Muscle of arm (tissue), 12 donors: ENCODE results near the gene ARHGAP6. TPM values are rescaled to one million over a fixed set of nuclear protein-coding genes. Genes with fewer than 3 reads are reported as not detected.
A peak's percentile ranks its signal among the peaks of the same experiment; 100 is the strongest.
"Not testable (repeated sequence)": the region's sequence is repeated elsewhere in the genome, so short reads cannot be mapped to it uniquely, and the experiment has no call there.

Experiments
- DNase-seq: peaks from one replicate; pipeline ENCODE4 v3.0.0-alpha.2; 2013
- polyA plus RNA-seq, 12 donors: library from polyadenylated mRNA; unstranded; fragments of 120-200 nt; gene quantifications; one replicate each; pipeline ENCODE4 v1.2.1, GENCODE V29; 2013; ENCODE audit not compliant: insufficient read length in 12 of 12

ARHGAP6 gene
- polyA plus RNA-seq, 12 donors = 5.3 to 11.1 (median 9.9) TPM; not detected in 1

- DNase-seq = no peak
These were observed 18.6 kb downstream of the ARHGAP6 start for GRCh38 chrX:11647138-11647537.

GRCh38 chrX:11641349-11642065 lies 24.2 kb downstream of the ARHGAP6 start:
- no peak for DNase-seq

- no peak for DNase-seq
These were observed 25.6 kb downstream of the ARHGAP6 start for GRCh38 chrX:11640089-11640488.

GRCh38 chrX:11632732-11633131 lies 33.0 kb downstream of the ARHGAP6 start:
- no peak for DNase-seq

- peak; percentile 45 for DNase-seq
These were observed 36.0 kb downstream of the ARHGAP6 start for GRCh38 chrX:11629593-11630211.

DNA sequence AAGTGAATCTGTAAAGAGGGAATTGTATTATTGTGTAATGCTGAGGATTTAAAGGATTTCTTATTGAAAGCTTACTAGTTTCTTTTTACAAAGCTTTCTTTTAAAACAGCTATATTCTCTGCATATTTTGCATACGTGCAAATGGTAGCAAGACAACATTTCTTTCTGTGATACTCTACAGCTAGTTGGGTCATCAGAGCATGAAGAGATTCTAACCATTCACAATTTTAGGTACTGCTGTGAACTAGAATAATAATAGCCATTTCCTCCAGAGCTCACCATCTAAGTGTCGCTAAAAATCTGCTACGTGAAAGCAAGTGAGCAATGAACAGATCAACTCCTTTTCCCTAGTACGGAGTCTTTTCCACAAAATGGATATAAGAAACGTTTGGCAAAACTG lies 37.3 kb downstream of the ARHGAP6 start:
- no peak for DNase-seq

- no peak for DNase-seq
These were observed 39.4 kb downstream of the ARHGAP6 start for GRCh38 chrX:11626351-11626750.

DNA sequence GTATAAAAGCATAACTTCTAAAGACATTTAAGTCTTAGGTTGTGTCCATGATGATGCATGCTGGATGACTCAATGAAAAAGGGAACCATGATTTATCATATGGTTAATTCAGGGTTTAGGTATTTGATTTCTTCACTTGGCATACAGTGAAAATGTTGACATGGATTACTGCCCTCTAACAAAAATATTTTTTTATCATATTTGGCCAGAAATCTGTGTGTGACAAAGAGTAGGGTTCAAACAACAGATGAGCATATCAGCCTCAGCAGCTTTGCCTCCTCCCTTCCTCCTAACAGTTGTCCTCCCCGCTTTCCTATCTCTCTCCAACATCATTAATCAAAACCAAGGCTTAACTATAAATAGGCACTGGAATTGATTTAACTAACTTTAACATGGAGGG lies 46.3 kb downstream of the ARHGAP6 start:
- DNase-seq = no peak

DNA sequence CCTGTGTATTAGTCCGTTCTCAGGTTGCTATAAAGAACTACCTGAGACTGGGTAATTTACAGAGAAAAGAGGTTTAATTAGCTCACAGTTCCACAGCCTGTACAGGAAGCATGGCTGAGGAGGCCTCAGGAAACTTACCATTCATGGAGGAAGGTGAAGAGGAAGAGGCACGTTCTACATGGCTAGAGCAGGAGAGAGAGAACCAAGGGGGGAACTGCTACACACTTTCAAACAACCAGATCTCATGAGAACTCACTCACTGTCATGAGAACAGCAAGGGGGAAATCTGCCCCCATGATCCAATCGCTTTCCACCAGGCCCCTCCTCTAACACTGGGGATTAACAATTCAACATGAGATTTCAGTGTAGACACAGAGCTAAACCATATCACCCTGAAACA lies 51.5 kb downstream of the ARHGAP6 start:
- DNase-seq = not testable (repeated sequence)

DNA sequence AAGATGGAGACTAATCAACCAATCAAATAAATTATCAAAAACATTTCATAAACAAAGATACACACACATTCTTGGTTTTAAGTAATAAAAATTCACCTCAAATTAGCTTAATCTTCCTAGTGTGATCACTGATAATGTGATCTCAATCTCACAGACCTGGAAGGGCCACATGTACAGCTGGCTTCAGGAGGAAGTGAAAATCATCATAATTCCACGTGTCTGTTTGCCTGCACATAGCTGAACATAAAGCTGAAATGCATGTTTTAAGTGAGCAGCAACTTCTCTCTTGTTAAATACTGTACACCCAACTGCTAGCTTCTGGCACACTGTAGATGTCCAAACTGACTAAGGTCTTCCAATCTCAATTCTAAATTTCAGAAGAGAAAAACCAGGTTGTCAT lies 53.8 kb downstream of the ARHGAP6 start:
- DNase-seq = no peak

DNA sequence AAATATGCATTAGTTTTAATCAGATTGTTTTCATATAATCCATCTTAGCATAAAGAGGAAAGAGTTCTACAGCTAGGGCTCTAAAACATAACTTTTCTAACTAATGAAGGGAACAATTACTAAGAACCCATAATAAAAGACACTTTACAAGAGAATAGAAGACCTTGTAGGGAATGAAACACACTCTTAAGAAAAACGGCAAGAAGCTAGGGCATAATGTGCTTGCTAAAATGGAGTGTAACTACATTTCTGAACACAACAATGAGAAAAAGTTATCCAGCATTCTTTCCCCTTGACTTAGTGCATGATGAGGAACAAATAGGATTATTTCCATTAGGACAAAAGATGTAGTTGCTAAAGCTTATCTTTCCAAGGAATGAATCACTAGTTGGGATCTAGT lies 54.6 kb downstream of the ARHGAP6 start:
- DNase-seq = no peak

GRCh38 chrX:11609109-11609508 lies 56.6 kb downstream of the ARHGAP6 start:
- no peak for DNase-seq

GRCh38 chrX:11606408-11606807 lies 59.3 kb downstream of the ARHGAP6 start:
- DNase-seq = no peak

DNA sequence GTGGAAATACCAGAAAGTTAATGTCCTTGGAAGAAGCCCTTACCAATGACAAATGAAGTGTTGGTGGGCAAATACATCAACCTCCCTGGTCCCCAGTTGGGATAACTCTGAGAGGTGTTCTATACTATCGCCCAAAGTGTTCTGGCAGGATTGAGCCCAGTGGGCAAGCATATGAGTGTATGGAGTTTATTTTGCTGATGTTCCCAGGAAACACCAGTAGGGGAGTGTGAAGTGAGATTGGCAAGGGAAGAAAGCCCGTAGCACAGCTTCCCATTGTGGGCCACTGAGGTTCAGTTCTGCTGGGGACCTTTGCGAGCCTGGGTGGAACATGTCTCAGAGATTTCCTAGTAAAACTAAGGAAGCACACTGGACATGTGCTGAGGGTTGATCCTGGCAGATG lies 65.1 kb downstream of the ARHGAP6 start:
- no peak for DNase-seq

GRCh38 chrX:11597479-11597878 lies 68.2 kb downstream of the ARHGAP6 start:
- DNase-seq = no peak

DNA sequence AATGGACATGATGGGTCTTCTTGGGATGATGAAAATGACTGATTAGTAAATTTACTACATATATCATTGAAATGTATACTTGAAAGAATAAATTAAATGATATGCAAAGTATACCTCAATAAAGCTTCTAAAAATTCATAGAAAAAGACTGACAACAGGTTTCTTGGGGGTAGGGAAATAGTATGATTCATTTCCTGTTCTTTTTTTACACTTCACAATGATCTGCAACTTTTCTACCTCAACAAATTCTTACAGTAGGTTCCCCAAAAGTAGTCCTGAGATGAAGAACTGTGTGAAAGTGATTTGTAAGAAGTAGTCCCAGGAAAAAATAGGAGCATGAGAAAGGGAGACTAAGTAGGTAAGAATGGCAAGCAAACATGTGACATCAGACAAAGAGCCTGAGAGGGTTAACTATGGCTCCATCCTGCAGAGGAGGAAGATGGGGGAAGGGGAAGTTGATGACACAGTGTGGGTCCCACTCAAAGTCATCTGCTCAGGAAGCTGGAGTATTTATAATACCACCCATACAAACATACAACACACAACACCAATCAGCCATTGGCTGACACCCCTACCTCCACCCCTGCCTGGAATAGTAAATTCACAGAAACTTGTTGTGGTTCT lies 73.9 kb downstream of the ARHGAP6 start:
- no peak for DNase-seq

GRCh38 chrX:11589641-11590040 lies 76.1 kb downstream of the ARHGAP6 start:
- DNase-seq = no peak

DNA sequence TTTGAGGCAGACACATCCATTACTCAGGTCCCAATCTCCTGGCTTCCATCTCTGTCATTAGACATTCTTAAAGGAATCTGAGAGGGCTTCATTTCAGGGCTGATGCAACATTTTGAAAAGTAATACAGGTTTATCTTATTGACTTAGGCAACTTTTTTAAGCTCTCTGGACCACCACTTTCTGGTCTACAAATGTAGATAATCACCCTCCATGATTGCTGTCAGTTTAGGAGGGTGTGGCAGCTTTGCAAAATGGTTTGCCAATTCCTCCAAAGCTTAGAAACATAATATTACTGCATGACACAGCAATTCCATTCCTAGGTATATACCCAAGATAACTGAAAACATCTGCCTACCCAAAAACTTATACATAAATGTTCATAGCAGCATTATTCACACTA lies 77.6 kb downstream of the ARHGAP6 start:
- no peak for DNase-seq

- no peak for DNase-seq
These were observed 80.5 kb downstream of the ARHGAP6 start for GRCh38 chrX:11585174-11585573.

GRCh38 chrX:11580789-11581188 lies 84.9 kb downstream of the ARHGAP6 start:
- DNase-seq = no peak

- DNase-seq = no peak
These were observed 85.8 kb downstream of the ARHGAP6 start for GRCh38 chrX:11579636-11580600.

- not testable (repeated sequence) for DNase-seq
These were observed 87.4 kb downstream of the ARHGAP6 start for GRCh38 chrX:11578301-11578700.
